ENCODE measurements around the gene SOCS1. TPM values are rescaled to one million over a fixed set of nuclear protein-coding genes. Genes with fewer than 3 reads are reported as not detected.
"Not testable (repeated sequence)": the region's sequence is repeated elsewhere in the genome, so short reads cannot be mapped to it uniquely, and the experiment has no call there.

SOCS1 gene
- total and polyA plus RNA-seq, 2 donors (not counting 1 experiment from before 2014, with no cell fraction given) = 29.7 to 107 TPM

DNA sequence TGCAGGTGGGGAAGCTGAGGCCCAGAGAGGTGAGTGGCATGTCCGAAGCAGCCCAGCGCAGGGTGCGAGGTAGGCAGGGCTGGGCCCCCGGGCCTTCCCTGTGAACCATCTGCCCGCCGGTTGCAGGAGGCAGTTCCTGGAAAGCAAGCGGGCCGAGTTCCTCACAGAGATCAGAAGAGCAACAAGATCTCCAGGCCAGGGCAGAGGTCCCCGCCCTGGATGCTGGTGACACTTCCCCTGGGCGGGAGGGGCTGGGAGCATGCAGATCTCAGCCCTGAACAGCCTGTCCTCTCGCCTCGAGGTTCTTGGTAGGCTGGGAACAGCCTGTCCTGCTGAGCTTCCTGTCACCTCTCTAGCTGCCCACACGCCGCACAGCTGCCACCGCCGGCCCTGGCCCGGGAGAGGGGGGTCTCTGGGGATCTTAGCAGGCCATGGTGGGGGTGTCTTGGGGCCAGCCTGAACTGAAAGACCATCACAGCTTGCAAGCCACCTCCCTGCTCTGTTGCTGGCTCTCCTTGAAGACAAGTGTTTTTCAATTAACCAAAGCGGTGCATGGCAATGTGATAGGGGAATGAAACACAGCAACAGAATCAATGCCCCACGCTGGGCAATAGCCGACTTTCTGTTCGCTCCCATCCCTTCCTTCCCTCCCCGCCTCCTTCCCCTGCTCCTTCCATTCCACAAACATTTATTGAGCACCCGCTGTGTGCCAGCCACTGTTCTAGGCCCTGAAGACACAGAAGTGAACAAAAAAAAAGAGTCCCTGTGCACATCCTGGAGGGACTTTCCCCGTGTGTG, 31.7 kb downstream of the SOCS1 start:
- peaks cover 28 to 31% of the 10 kb centered on the region in 2 donors for H3K4me1 ChIP-seq (ENCODE audit: control insufficient read depth in 2 of 2, insufficient read depth in 2 of 2, low read length in 2 of 2)
- Mint-ChIP-seq H3K27me3 (no peaks in the 10 kb centered on the region), H3K4me1 (peaks cover 34% of the 10 kb centered on the region), H3K4me3 (peak overlapping the region; percentile 83), H3K27ac (peak overlapping the region; percentile 93), H3K9me3 (ENCODE audit: insufficient read depth) (no peaks in the 10 kb centered on the region)
- POLR2A ChIA-PET = interaction anchor here (0.8 to 2.4 kb wide), 9 partner anchors 19 to 146 kb away, joined by 3 to 19 read pairs (median 5); partner anchors contain the start of gene SOCS1
- peak overlapping the region; percentile 70 for H2AFZ ChIP-seq (ENCODE audit: insufficient read depth, low read depth, low read length, poor library complexity, severe bottlenecking)
- no peaks in the 10 kb centered on the region for H3K79me2 ChIP-seq (ENCODE audit: control insufficient read depth, insufficient read depth, low read length)
- no peaks in the 10 kb centered on the region for H4K20me1 ChIP-seq (ENCODE audit: control insufficient read depth, insufficient read depth, low read length, poor library complexity, severe bottlenecking)
- no peaks in the 10 kb centered on the region for H3K27me3 ChIP-seq (replicated peaks in 1 of 4; ENCODE audit: control extremely low read depth in 1 of 4, control insufficient read depth in 3 of 4, insufficient read depth in 4 of 4, low read length in 3 of 4)
- DNase-seq (peak; percentile 65), ATAC-seq (ENCODE audit: low read depth) (peak; percentile 34)
- peak overlapping the region in 1 of 5 experiments; percentile 61 for H3K4me3 ChIP-seq (ENCODE audit: control extremely low read depth in 1 of 5, extremely low read depth in 1 of 5, insufficient read depth in 1 of 5, low read depth in 2 of 5, low read length in 4 of 5)
- H3K9ac ChIP-seq (ENCODE audit: low read length) = no peak overlapping the region
- TF ChIP-seq, protein P1, sequence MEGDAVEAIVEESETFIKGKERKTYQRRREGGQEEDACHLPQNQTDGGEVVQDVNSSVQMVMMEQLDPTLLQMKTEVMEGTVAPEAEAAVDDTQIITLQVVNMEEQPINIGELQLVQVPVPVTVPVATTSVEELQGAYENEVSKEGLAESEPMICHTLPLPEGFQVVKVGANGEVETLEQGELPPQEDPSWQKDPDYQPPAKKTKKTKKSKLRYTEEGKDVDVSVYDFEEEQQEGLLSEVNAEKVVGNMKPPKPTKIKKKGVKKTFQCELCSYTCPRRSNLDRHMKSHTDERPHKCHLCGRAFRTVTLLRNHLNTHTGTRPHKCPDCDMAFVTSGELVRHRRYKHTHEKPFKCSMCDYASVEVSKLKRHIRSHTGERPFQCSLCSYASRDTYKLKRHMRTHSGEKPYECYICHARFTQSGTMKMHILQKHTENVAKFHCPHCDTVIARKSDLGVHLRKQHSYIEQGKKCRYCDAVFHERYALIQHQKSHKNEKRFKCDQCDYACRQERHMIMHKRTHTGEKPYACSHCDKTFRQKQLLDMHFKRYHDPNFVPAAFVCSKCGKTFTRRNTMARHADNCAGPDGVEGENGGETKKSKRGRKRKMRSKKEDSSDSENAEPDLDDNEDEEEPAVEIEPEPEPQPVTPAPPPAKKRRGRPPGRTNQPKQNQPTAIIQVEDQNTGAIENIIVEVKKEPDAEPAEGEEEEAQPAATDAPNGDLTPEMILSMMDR (IDR thresholded peaks at IDR 0.05) = no peak
- no peak for TF ChIP-seq EZH2 (IDR thresholded peaks at IDR 0.05; ENCODE audit: borderline replicate concordance, insufficient read depth, low read depth, low read length, poor library complexity, severe bottlenecking)
- H3K4me2 ChIP-seq (replicated peaks; ENCODE audit: low read depth, low read length, poor library complexity, severe bottlenecking) = peak overlapping the region; percentile 90
- CTCF ChIA-PET = interaction anchor here (0.6 to 2.1 kb wide), 12 partner anchors 9 to 260 kb away, joined by 3 to 24 read pairs (median 4); partner anchors contain the start of gene SOCS1
- peaks cover 0 to 1% (median 0%) of the 10 kb centered on the region in 3 donors for H3K9me3 ChIP-seq (ENCODE audit: control extremely low read depth in 1 of 3, control insufficient read depth in 2 of 3, insufficient read depth in 1 of 3, low read length in 2 of 3)
- no peaks in the 10 kb centered on the region for H3K36me3 ChIP-seq (replicated peaks in 1 of 2; ENCODE audit: control extremely low read depth in 1 of 2, control insufficient read depth in 1 of 2, extremely low read depth in 1 of 2, insufficient read depth in 2 of 2, low read length in 1 of 2)
- intact Hi-C loops (cut with micrococcal nuclease) = loop anchor here (2.0 kb wide), 3 partner anchors 15 to 145 kb away; no protein-coding TSS in a partner anchor
- peak overlapping the region; percentile 72 to 85 for H3K27ac ChIP-seq (ENCODE audit: low read length in 2 of 2)
- 13% methylated on average over 17 of the region's 24 CpGs for WGBS (ENCODE audit: insufficient coverage)

- H3K27ac Mint-ChIP-seq; H3K9ac ChIP-seq (ENCODE audit: low read length); H2AFZ ChIP-seq (ENCODE audit: insufficient read depth, low read depth, low read length, poor library complexity, severe bottlenecking); H3K27me3 Mint-ChIP-seq; CTCF ChIA-PET; H3K79me2 ChIP-seq (ENCODE audit: control insufficient read depth, insufficient read depth, low read length); H3K27me3 ChIP-seq (replicated peaks in 1 of 4; ENCODE audit: control extremely low read depth in 1 of 4, control insufficient read depth in 3 of 4, insufficient read depth in 4 of 4, low read length in 3 of 4); H3K4me3 ChIP-seq (ENCODE audit: control extremely low read depth in 1 of 5, extremely low read depth in 1 of 5, insufficient read depth in 1 of 5, low read depth in 2 of 5, low read length in 4 of 5); DNase-seq; H3K4me3 Mint-ChIP-seq; H4K20me1 ChIP-seq (ENCODE audit: control insufficient read depth, insufficient read depth, low read length, poor library complexity, severe bottlenecking); intact Hi-C loops (cut with micrococcal nuclease); H3K4me2 ChIP-seq (replicated peaks; ENCODE audit: low read depth, low read length, poor library complexity, severe bottlenecking); POLR2A ChIA-PET; ATAC-seq (ENCODE audit: low read depth); H3K27ac ChIP-seq (ENCODE audit: low read length in 2 of 2); H3K36me3 ChIP-seq (replicated peaks in 1 of 2; ENCODE audit: control extremely low read depth in 1 of 2, control insufficient read depth in 1 of 2, extremely low read depth in 1 of 2, insufficient read depth in 2 of 2, low read length in 1 of 2): not testable (repeated sequence)
- WGBS (ENCODE audit: insufficient coverage) = 100% methylated on average over 1 of the region's 2 CpGs
- H3K9me3 ChIP-seq (ENCODE audit: control extremely low read depth in 1 of 3, control insufficient read depth in 2 of 3, insufficient read depth in 1 of 3, low read length in 2 of 3) = peaks cover 0 to 30% (median 13%) of the 10 kb centered on the region in 3 donors
- H3K9me3 Mint-ChIP-seq (ENCODE audit: insufficient read depth) = peaks cover 11% of the 10 kb centered on the region
- peaks cover 22% of the 10 kb centered on the region for H3K4me1 Mint-ChIP-seq
- peaks cover 23 to 30% of the 10 kb centered on the region in 2 donors for H3K4me1 ChIP-seq (ENCODE audit: control insufficient read depth in 2 of 2, insufficient read depth in 2 of 2, low read length in 2 of 2)
These were observed 35.5 kb downstream of the SOCS1 start for GRCh38 chr16:11220507-11220906.

Data from B cell (primary cell).